Neural progenitor cell (in vitro differentiated cells): ENCODE results near the gene AK8. TPM values are rescaled to one million over a fixed set of nuclear protein-coding genes. Genes with fewer than 3 reads are reported as not detected.

Experiments
- DNase-seq: peaks from one replicate; pipeline ENCODE4 v3.0.0-alpha.2; 2016; ENCODE audit warnings: low spot score
- H2AFZ ChIP-seq: fragments of 200-600 bp; sonication (generic); replicated peaks from 2 replicates; pipeline ENCODE4 v1.6.1; 2016; ENCODE audit warnings: antibody characterized with exemption
- H3F3A ChIP-seq: fragments of 200-600 bp; sonication (generic); 2 replicates; pipeline ENCODE4 v1.6.1; 2016; ENCODE audit warnings: antibody characterized with exemption, low read depth
- H3K27ac ChIP-seq: fragments of 200-600 bp; sonication (generic); 2 replicates; pipeline ENCODE4 v1.5.1; 2016; ENCODE audit warnings: mild to moderate bottlenecking
- H3K27me3 ChIP-seq: fragments of 200-600 bp; sonication (generic); 2 replicates; pipeline ENCODE4 v1.6.1; 2016; ENCODE audit warnings: mild to moderate bottlenecking, moderate library complexity
- H3K36me3 ChIP-seq: fragments of 200-600 bp; sonication (generic); 2 replicates; pipeline ENCODE4 v1.5.1; 2016
- H3K4me1 ChIP-seq: fragments of 200-600 bp; sonication (generic); 2 replicates; pipeline ENCODE4 v1.6.1; 2016; ENCODE audit warnings: mixed run types
- H3K4me2 ChIP-seq: fragments of 200-600 bp; sonication (generic); 2 replicates; pipeline ENCODE4 v1.6.1; 2016
- H3K4me3 ChIP-seq: fragments of 200-600 bp; sonication (generic); 2 replicates; pipeline ENCODE4 v1.5.1; 2016
- H3K79me2 ChIP-seq: fragments of 200-600 bp; sonication (generic); 2 replicates; pipeline ENCODE4 v1.6.1; 2016; ENCODE audit warnings: low read depth
- H3K9ac ChIP-seq: fragments of 200-600 bp; sonication (generic); 2 replicates; pipeline ENCODE4 v1.6.1; 2016
- H3K9me3 ChIP-seq: fragments of 200-600 bp; sonication (generic); 2 replicates; pipeline ENCODE4 v1.5.1; 2016; ENCODE audit warnings: low read depth
- H4K20me1 ChIP-seq: fragments of 200-600 bp; sonication (generic); 2 replicates; pipeline ENCODE4 v1.6.1; 2016; ENCODE audit warnings: low read depth
- H3K27ac Mint-ChIP-seq: 3 replicates; pipeline ENCODE4 v1.8.0; 2021; ENCODE audit warnings: mixed read lengths
- H3K27me3 Mint-ChIP-seq: 2 replicates; pipeline ENCODE4 v1.8.0; 2022; ENCODE audit warnings: low read depth, mild to moderate bottlenecking, inconsistent platforms, moderate library complexity, mixed read lengths; ENCODE audit not compliant: insufficient read depth
- H3K36me3 Mint-ChIP-seq: 3 replicates; pipeline ENCODE4 v1.8.0; 2021; ENCODE audit warnings: mixed read lengths
- H3K4me1 Mint-ChIP-seq: 3 replicates; pipeline ENCODE4 v1.8.0; 2021; ENCODE audit warnings: mixed read lengths
- H3K4me3 Mint-ChIP-seq: 3 replicates; pipeline ENCODE4 v1.8.0; 2021; ENCODE audit warnings: mild to moderate bottlenecking, moderate library complexity, mixed read lengths
- H3K9me3 Mint-ChIP-seq: 3 replicates; pipeline ENCODE4 v1.8.0; 2020; ENCODE audit warnings: mixed read lengths
- CTCF ChIP-seq: fragments of 200-600 bp; sonication (generic); IDR thresholded peaks from 2 replicates; pipeline ENCODE4 v1.5.1; 2017; ENCODE audit warnings: antibody characterized with exemption, mild to moderate bottlenecking
- EZH2 ChIP-seq: fragments of 200-600 bp; sonication (generic); IDR thresholded peaks from 2 replicates; pipeline ENCODE4 v1.6.1; 2017; ENCODE audit warnings: antibody characterized with exemption, mild to moderate bottlenecking, moderate library complexity
- EZH2phosphoT487 ChIP-seq: fragments of 200-600 bp; sonication (generic); IDR thresholded peaks from 2 replicates; pipeline ENCODE4 v1.6.1; 2017; ENCODE audit warnings: antibody characterized with exemption
- total RNA-seq: library from RNA; depleted of rRNA; stranded (reverse); fragments of >200 nt; gene quantifications from 2 replicates; pipeline ENCODE4 v1.2.3, GENCODE V29; 2015; ENCODE audit warnings: low replicate concordance

AK8 gene
- total RNA-seq, 1 donor from 2014 or later = 0.43 TPM

GRCh38 chr9:132739710-132740310 is 138.3 kb downstream of the AK8 start:
- Mint-ChIP-seq H3K36me3 (no peaks in the 10 kb centered on the region), H3K4me1 (peaks cover 24% of the 10 kb centered on the region), H3K27ac (no peak overlapping the region), H3K4me3 (no peak overlapping the region), H3K9me3 (no peaks in the 10 kb centered on the region), H3K27me3 (peaks cover 22% of the 10 kb centered on the region)
- no peak overlapping the region for H3K4me2 ChIP-seq
- no peaks in the 10 kb centered on the region for H3K36me3 ChIP-seq
- H2AFZ ChIP-seq = no peak overlapping the region
- no peak overlapping the region for H3K4me3 ChIP-seq
- no peaks in the 10 kb centered on the region for H3K79me2 ChIP-seq
- H3K9me3 ChIP-seq = no peaks in the 10 kb centered on the region
- peaks cover 21% of the 10 kb centered on the region for H4K20me1 ChIP-seq
- H3K27ac ChIP-seq = no peak overlapping the region
- no peak for TF ChIP-seq EZH2
- TF ChIP-seq EZH2phosphoT487 = no peak
- TF ChIP-seq CTCF = no peak
- DNase-seq = no peak
- H3K9ac ChIP-seq = no peak overlapping the region
- peaks cover 22% of the 10 kb centered on the region for H3K4me1 ChIP-seq
- peaks cover 8% of the 10 kb centered on the region for H3F3A ChIP-seq
- H3K27me3 ChIP-seq = peaks cover 59% of the 10 kb centered on the region

DNA sequence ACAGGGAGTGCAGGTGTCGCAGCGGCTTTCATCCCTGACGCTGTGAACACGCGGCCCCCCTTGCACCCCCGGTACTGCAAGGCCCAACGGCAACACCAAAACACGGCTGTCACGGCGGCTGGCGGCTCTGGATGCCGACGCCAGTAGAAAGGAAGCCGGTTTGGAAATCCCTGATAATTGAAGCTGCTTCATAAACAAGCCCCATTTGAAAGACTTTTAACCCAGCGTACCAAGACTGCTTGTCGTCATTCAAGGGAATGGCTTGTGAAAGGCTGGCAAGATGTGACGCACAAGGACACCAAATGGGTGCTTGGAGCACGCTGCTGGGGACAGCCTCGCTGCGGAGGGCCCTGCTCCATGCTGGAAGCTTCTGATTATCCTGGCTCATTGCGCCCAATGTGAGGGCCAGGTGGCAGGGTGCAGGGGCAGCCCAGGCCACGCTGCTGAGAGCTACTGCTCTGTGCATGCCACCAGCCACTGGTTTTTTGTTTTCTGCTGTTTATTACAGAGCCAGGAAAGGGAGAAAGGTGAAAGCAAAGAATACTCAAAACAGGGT is 144.7 kb downstream of the AK8 start:
- no peaks in the 10 kb centered on the region for H3K36me3 ChIP-seq
- H3K27ac ChIP-seq = no peak overlapping the region
- no peaks in the 10 kb centered on the region for H3K4me1 ChIP-seq
- no peak overlapping the region for H3K9ac ChIP-seq
- Mint-ChIP-seq H3K27ac (no peak overlapping the region), H3K4me1 (peaks cover 20% of the 10 kb centered on the region), H3K27me3 (peaks cover 5% of the 10 kb centered on the region), H3K36me3 (no peaks in the 10 kb centered on the region), H3K9me3 (peaks cover 2% of the 10 kb centered on the region), H3K4me3 (no peak overlapping the region)
- no peaks in the 10 kb centered on the region for H3F3A ChIP-seq
- no peak for TF ChIP-seq EZH2
- TF ChIP-seq CTCF = no peak
- TF ChIP-seq EZH2phosphoT487 = no peak
- H3K79me2 ChIP-seq = no peaks in the 10 kb centered on the region
- DNase-seq = no peak
- no peak overlapping the region for H2AFZ ChIP-seq
- H3K27me3 ChIP-seq = peaks cover 9% of the 10 kb centered on the region
- H3K4me2 ChIP-seq = no peak overlapping the region
- no peaks in the 10 kb centered on the region for H3K9me3 ChIP-seq
- H3K4me3 ChIP-seq = no peak overlapping the region
- no peaks in the 10 kb centered on the region for H4K20me1 ChIP-seq

DNA sequence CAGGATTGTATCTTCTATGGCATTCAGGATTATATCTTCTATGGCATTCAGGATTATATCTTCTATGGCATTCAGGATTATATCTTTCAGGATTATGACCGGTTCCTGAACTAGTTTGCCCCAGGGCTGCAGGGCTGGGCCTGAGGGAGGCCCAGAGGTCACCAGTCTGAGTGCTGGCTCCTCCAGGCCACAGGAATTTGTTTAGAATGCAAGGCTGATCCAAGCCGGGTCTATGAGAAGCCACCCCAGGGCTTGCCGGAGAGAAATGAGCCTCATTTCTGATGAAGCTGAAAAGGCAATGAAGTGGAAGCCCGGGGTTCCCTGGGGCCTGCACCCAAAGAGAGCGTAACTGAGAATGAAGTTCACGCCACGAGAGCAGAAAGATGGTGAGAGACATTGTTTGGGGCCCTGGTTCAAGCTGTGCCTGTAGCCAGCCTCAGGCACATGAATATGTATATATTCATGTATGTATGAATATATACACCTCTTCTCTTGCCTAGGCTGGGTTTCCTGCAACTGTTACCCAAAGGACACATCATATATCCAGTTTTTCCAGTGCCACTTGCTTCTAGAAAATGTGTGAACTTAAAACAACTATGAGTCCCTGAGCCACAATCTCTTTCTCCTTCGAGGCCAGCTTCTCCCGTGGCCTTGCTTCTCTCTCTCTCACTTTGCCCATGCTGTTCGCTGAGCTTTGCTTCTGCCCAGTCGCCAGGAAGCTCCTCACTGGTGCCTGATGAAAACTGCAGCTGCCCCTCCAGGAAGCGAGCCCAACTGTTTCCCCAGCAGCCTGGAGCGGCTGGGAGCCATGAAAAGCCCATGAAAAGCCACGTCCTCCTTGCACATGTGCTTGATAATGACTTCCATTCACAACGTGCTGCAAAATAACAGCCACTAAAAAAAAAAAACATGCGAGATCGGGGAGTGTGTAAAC is 145.5 kb downstream of the AK8 start:
- H2AFZ ChIP-seq = no peak overlapping the region
- no peaks in the 10 kb centered on the region for H3K4me1 ChIP-seq
- TF ChIP-seq EZH2 (no peak), EZH2phosphoT487 (no peak), CTCF (no peak)
- no peak overlapping the region for H3K4me3 Mint-ChIP-seq
- no peaks in the 10 kb centered on the region for H4K20me1 ChIP-seq
- no peak overlapping the region for H3K4me3 ChIP-seq
- H3K9ac ChIP-seq = no peak overlapping the region
- H3K4me1 Mint-ChIP-seq = peaks cover 20% of the 10 kb centered on the region
- peaks cover 2% of the 10 kb centered on the region for H3K9me3 Mint-ChIP-seq
- H3K36me3 ChIP-seq = no peaks in the 10 kb centered on the region
- peak overlapping the region; percentile 62 for H3K27ac Mint-ChIP-seq
- no peaks in the 10 kb centered on the region for H3K79me2 ChIP-seq
- DNase-seq = no peak
- no peak overlapping the region for H3K27ac ChIP-seq
- H3K9me3 ChIP-seq = no peaks in the 10 kb centered on the region
- H3K4me2 ChIP-seq = no peak overlapping the region
- H3K27me3 Mint-ChIP-seq = peaks cover 5% of the 10 kb centered on the region
- H3K36me3 Mint-ChIP-seq = no peaks in the 10 kb centered on the region
- no peaks in the 10 kb centered on the region for H3F3A ChIP-seq
- H3K27me3 ChIP-seq = peaks cover 5% of the 10 kb centered on the region
